Colon (tissue), 2 donors: ENCODE results near the gene DNASE2B.
"Not testable (repeated sequence)": the region's sequence is repeated elsewhere in the genome, so short reads cannot be mapped to it uniquely, and the experiment has no call there.

Source experiments
- FAIRE-seq: peaks from 2 replicates; lab custom pipeline; 2012; peaks lifted over from hg19 to GRCh38; lab: Jason Lieb, UNC
- donor health status: control.
- donor health status: control.

DNASE2B gene

DNA sequence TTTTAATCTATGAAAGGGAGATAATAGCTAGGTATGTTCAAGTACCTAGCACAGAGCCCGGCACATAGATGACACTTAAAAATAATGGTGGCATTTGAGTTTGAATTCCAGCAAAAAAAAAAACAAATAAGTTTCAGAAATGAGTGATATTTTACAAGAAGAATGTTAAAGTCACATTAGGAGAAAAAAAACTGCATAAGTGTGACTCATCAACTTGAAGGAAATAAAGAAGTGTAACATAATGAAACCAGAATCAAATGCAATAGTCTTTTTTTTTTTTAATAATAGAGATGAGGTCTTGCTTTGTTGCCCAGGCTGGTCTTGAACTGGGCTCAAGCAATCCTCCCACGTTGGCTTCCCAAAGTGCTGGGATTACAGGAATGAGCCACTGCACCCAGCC, 17.1 kb downstream of the DNASE2B start:
- FAIRE-seq: no peak

DNA sequence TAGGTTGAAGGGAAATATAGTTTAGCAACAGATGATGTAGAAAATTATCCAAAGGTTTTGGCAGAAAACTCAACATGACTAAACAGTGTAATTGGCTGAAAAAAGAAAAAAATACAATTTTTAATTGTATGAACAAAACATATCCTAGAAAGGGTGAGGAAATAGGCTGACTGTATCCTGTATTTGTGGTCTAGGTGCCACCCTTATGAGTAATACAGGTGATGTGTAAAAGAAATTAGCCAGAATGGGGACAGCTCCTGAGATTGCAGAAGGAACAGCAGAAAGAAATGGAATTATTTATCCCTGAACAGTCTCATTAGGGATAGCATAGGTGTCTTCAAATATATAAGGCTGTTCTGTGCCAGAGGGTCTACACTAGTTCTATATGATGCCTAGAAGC, 24.6 kb downstream of the DNASE2B start:
- FAIRE-seq: no peak

DNA sequence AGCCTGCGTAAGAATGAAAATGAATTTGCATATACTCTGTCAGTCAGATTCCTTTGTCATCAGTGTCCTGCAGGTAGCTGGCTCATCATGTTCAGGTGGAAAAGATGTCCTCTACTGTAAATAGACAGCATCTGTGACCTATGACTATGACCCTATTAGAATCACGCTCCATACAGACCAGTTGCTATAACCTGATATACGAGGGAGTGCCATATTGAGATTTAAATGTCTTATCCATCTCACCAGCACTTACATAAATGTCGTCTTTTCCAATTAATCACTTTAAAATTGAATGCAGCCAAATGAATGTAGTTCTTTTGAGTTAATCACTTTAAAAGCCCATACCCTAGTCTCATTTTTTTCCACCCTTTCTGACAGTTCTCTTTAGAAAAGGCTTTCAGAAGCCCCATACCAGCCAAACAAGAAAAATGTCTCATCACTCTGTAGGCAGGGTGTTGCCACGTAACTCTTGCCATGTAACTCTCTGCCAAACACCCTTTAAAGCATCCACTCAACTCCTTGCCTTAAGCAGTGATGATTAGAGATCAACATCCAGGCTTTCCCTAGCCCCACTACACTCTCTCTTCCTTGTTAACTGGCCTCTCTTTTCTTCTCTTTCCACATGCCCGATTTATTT, 26.3 kb downstream of the DNASE2B start:
- no peak for FAIRE-seq

DNA sequence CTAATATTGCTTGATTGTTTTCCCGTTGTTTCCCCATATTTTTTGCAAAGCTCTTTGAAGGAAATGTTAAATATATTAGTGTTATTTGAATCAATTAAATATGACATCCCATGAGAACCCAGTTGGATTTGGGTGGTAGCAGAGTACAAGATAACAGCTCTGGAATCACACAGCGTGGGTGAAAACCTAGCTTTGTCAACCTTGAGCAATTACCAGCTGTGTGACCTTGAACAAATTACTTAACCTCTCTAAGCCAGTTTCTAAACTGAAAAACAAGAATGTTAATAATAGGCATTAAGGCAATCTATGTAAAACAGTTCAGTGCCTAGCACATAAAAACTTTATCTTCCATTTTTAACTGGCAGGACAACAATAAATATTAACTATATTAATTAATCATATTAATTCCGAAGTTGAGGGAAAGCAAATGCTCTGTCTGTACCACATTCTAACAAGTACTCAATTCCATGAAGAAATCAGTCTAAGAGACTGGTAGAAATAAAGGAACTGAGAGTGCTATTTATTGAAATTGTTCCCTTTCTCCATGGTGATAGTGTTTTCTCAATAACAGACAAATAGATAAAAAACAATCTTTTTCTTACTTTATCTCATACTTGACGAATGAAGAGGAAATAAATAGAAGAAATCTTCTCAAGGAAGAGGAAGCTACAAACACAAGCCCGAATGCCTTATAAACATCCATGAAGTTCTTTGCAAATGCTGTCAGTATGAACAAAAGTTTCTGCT, 27.0 kb downstream of the DNASE2B start:
- no peak for FAIRE-seq

DNA sequence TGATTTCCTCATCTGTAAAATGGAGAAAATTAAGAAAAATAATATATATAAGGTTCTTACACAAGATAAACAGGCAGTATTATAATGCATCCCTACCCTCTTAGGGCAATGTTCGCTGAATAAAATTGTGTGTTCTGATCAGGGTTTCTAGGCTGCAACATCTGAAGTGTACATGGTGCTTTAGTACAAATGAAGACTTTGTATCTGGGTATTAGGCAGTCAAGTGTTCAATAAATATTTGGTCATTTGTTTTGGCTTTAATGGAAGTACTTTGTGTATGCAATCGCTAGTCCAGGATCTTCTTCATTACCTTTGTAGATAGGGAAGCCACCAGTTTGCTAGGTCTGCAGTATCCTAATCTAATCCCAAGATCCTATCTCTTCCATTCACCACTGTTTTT, 28.1 kb downstream of the DNASE2B start:
- FAIRE-seq: no peak

DNA sequence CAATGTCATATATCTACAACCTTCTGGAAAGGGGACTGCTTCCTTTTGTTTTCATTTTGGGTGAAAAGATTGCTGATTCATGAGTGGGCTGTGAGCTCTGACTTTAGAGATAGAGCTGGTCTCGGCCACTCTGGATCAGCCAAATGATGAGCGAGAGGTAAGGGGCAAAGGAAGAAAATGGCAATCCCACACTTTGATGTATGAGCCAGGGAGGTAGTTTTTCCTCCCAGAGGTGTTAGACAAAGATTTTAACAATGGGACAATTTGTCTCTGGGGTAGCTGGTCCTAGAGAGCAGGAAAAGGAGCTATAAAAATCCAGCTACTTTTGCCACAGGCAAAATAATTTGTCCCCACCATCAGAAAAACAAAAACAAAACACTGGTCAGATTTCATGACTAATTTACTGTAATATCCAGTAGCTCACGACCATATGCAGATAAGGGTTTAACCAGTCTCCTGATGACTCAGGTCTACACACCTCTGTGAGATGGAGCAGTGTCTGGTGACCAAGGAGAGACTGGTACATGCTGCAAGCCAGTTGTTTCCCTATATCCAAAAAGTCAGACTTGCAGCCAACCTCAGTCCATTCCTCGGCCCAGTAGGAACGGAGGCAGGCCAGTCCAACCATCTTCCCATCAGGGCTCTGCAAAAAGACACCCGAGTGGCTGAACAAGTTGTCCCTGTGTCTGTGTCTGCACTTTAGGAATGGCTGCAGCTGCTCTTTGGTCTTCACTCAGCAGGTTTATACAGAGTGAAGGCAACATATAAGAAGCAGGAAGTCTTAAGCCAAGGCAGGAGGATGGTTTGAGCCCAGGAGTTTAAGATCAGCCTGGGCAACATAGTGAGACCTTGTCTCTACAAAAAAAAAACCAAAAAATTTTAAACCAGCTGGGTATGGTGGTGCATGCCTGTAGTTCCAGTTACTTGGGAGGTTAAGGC, 29.2 kb downstream of the DNASE2B start:
- FAIRE-seq: no peak

DNA sequence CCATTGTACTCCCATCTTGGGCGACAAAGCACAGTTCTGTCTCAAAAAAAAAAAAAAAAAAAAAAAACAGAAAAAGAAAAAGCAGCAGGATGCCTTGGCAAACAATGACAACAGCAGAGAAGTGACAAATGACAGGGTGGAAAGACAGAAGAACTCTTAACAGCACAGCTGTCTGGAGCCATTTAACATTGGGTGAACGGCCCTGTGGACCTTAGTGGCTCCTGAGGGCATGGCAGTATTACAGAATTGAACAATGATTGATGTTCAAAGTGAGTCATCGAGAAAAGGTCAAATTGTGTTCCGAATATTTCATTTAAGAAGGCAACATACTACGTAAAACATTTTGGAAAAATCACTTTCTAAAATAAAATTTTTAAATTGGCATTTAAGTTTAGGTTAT, 30.0 kb downstream of the DNASE2B start:
- no peak for FAIRE-seq

DNA sequence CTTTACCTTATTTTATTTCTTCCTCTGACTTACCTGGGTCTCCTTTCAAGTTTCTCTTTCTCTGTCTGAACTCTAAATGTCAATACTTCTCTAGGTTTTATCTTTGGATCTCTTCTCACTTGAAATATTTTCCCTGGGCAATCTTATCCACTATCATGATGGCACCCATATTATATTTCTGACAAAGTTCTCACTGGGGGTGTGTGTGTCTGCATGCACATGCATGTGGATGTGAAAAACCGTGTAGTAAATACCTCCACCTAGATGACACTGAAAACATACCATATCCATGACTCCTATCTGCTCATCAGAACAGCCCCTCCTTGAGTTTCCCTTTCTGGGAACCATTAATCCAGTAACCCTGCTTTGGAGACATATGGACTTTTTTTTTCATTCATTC, 30.9 kb downstream of the DNASE2B start:
- FAIRE-seq: no peak

DNA sequence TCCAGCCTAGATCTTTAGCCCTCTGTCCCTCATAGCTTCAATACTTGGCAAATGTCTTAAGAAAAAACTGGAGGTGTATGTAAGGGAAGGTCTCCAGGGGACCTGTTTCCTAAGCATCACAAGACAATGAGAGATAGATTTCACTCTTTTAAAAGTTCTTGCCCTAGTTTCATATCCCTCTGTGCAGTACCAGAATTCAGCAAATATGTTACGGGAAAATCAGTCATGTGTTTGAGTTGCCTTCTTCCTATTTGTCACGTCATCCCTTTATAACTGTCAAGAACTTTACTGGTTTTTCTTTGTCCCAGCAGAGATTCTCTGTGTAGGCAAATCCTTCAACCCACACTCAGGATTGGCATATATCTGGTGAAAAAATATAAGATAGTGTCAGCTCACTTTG, 32.3 kb downstream of the DNASE2B start:
- no peak for FAIRE-seq

DNA sequence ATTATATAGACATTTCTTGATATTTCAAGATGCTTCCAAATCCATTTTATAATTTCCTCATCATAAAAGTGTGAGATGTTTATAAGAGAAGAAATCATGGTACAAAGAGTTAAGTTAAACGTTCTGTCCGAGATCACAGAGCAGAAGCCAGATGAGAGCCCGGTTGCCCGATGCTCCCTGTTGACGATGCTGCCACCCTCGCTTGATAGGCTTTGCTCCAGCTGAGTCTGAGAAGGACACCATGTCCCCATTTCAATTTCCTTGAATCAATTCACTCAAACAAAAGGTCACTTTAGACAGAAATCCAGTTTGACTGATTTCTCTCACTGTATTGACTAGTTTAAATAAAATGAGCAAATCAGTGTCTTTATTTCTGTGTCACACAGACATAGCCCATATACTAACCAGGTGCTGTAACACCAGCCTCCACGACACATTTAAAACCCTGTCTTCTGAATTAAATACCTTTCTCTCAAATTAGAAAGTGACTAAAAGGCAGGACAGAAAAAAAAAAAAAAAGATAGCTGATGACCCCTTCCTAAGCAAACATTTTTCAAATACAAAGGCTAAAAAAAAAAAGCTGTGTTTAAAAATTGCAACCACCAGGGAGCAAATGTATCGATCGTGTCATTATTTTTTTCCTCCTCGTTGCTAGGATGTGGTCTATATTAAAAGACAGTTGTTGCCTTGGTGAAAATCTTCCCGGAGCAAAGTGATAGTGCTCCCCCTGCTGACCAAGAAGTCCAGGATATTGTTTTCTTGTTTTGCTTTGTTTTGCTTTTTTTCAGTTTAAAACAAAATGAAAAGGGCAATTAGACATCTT, 35.2 kb downstream of the DNASE2B start:
- FAIRE-seq: peak; percentile 94

DNA sequence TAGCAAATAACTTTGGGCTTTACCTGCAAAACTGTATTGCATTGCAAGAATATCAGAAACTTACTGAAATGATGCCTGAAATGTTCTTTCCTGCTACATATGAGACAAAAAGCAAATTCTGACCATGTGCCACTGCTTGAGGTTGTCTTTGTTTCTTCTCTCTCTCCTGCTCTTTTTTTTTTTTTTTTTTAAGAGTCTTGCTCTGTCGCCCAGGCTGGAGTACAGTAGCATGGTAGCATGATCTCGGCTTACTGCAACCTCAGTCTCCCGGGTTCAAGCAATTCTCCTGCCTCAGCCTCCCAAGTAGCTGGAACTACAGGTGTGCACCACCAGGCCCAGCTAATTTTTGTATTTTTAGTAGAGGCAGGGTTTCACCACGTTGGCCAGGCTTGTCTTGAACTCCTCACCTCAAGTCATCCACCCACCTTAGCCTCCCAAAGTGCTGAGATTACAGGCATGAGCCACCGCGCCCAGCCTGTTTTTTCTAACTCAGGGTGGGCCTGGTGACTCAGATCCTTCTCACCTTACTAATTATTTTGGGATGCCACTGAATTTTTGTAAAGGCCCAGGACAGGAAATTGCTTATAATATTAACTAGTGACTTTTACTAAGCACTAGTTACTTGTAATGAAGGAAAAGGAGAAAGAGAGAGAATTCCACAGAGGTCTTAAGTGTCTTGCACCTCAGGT, 35.9 kb downstream of the DNASE2B start:
- no peak for FAIRE-seq

DNA sequence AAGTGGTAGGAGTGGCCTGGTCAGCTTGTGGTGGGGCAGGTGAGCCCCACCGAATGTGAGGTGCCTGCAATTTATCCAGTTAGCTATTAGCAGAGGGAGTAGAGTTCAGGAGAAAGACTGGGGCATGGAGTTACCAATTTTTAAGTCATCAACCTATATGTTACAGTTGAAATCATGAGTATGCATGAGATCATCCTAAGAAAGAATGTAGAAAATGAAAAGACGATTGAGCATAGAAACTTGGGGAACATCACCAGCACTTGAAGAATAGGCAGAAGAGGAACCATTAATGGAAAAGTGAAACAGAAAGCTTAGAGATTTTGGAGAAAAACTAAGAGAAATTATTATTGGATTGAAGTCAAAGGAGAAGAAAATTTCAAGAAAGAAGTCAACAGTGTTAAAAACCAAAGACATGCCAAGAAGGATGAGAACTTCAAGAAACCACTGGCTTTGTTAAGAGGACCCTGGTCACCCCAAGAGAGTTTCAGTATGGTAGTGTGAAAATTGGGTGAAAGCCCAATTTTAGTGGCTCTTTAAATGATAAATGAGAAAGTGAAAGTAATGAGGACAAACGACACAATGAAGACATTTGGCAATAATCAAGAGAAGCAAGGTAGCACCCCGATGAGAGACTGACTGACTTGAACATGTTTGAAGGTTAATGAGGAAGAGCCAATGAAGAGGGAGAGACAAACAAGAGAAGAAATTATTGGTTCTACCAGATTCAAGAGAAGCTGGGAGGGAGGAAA, 36.7 kb downstream of the DNASE2B start:
- FAIRE-seq: no peak

DNA sequence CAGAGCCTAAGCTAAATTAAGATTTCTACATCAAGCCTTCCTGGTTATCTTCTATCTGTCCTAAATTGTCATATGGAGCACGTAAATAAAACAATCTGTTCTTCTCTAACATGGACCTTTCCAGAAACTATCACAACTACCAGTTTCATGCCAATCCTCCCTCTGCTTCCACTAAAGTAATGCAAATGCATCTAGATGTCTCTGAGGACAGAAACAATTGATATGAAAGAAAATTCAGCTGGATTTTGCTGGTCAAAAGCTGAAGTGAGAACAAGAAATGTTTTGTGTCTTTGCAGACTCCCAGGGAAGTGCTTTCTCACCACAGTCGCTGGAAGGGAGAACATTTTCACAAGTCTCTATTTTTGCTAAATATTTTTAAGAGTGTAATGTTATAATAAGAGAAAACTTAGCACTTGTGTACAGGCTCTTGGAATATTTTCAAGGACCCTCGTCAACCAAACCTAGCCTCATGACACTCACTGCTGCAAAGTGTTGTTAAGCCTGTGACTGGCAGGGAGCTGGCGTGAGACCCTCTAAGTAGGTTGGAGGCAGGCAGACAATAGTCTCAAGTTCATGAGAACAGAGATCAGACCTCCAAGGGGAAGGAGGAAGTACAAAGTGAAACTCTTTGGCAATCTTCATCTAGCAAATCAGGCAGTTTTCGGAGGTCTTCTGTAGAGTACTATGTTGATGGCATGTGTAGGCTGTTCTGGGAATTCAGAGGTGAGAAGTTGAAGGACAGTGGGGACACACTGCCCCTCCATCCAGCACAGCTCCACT, 38.8 kb downstream of the DNASE2B start:
- no peak for FAIRE-seq

DNA sequence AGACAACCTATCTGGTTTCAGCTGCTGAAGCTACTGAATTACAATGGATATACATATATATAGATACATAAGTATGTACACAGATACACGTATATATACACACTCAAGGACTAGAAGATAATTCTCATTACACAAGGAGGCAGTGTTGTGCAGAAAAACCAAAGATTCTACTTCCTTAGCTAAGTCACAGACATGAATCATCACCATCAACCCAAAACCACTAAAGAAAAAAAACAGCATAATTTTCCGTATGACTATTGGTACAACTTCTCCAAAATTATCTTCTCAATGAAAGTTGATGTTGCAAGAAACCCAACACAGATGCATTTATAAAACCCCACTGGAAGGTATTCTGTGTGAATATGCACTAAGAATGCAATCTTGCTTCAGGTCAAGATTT, 44.0 kb downstream of the DNASE2B start:
- peak; percentile 68 for FAIRE-seq

DNA sequence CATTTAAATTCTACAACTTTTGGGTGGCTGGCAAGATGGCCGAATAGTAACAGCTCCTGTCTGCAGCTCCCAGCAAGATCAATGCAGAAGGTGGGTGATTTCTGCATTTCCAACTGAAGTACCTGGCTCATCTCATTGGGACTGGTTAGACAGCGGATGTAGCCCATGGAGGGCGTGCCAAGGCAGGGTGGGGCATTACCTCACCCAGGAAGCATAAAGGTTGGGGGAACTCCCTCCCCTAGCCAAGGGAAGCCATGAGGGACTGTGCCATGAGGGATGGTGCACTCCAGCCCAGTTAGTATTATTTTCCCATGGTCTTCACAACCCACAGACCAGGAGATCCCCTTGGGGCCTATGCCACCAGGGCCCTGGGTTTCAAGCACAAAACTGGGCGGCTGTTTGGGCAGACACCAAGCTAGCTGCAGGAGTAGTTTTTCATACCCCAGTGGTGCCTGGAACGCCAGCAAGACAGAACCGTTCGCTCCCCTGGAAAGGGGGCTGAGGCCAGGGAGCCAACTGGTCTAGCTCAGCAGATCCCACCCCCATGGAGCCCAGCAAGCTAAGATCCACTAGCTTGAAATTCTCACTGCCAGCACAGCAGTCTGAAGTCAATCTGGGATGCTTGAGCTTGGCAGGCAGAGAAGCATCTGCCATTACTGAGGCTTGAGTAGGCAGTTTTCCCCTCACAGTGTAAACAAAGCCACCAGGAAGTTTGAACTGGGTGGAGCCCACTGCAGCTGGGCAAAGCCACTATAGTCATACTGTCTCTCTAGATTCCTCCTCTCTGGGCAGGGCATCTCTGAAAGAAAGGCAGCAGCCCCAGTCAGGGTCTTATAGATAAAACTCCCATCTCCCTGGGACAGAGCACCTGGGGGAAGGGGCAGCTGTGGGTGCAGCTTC, 44.7 kb downstream of the DNASE2B start:
- FAIRE-seq: not testable (repeated sequence)

DNA sequence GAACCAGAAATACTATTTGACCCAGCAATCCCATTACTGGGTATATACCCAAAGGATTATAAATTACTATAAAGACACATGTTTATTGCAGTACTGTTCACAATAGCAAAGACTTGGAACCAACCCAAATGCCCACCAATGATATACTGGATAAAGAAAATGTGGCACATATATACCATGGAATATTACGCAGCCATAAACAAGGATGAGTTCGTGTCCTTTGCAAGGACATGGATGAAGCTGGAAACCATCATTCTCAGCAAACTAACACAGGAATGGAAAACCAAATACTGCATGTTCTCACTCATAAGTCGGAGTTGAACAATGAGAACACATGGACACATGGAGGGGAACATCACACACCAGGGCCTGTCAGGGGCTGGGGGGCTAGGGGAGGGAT, 50.4 kb downstream of the DNASE2B start:
- FAIRE-seq: not testable (repeated sequence)

DNA sequence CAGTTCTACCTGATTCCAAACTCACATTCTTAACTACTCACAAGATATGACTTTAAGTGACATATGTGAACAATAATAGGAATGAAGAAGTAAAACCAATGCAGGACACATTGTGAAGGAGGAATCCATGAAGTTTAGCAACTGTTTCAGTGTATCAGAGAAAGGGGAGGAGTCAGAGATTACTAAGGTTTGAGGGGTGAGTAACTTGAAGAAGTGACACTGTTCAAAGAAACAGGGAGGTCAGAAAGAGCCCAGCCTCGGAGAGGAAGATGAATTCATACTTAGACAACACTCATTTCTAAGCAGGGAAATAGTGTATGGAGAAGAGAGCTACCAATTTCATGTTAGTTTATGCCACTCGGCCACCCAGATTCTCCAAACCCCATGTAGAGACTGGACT, 52.6 kb downstream of the DNASE2B start:
- FAIRE-seq: no peak

DNA sequence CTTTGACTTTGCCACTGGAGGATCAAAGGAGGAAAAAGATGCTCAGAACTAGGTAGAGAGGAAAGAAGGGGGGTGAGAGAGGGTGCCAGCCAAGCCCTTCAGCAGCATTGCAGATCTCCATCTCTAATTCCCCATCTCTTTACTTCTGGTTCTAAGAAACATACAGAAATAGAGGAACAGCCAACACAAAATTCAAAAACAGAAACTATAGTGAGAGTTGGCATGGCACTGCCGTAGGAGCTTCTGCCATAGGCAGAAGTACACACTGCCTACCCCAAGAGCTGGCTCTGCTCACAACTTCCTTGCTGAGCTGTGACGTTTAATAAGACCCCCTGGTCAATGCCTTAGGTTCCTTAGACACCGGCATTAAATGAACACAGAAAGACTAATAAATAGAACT, 54.2 kb downstream of the DNASE2B start:
- FAIRE-seq: no peak

DNA sequence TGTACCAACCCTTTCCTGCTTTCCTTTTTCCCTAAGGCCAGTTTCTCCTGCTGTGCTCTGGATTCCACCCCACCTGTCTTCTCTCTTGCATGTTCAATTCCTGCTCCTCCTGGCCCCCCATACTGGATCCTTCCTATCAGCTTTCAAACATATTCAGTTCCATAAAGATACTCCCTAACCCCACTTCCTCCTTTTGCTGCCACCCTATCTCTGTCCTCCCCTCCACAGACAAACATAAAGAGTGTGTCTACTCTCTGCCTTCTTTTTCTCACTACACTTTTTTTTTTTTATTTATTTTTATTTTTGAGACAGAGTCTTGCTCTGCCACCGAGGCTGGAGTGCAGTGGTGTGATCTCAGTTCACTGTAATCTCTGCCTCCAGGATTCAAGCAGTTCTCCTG, 63.8 kb downstream of the DNASE2B start:
- FAIRE-seq: no peak
